PC-3 (cell line): ENCODE data around the gene CEND1. TPM values are rescaled to one million over a fixed set of nuclear protein-coding genes. Genes with fewer than 3 reads are reported as not detected.

Experiments
- ATAC-seq: fragments of 200-7000 bp; cut with Tn5 transposase; 2 replicates; pipeline ENCODE4 v1.9.1; 2020; ENCODE audit warnings: mild to moderate bottlenecking, moderate library complexity
- BruUV-seq: library from RNA; stranded (reverse); fragments of 400-500 nt; replicated peaks from 2 replicates; lab custom pipeline; 2021; lab: Mats Ljungman, UMichigan
- CTCF ChIA-PET: fragments of 300-600 bp; sonication (Branson Sonifier 250); formaldehyde crosslinking; loops from one replicate; lab custom pipeline; 2022; ENCODE audit warnings: antibody characterized with exemption; lab: Charles Lee
- POLR2A ChIA-PET: fragments of 300-600 bp; sonication (Branson Sonifier 250); formaldehyde crosslinking; loops from one replicate; lab custom pipeline; 2022; ENCODE audit warnings: antibody characterized with exemption; ENCODE audit not compliant: unreplicated experiment; lab: Charles Lee
- DNase-seq: peaks from one replicate; pipeline ENCODE4 v3.0.0-alpha.2; 2015
- H2AFZ ChIP-seq: fragments of 300-600 bp; sonication (generic); 2 replicates; pipeline ENCODE4 v1.6.0; 2016; ENCODE audit warnings: antibody characterized with exemption, low read length
- H3F3A ChIP-seq: fragments of 300-600 bp; sonication (generic); one replicate; pipeline ENCODE4 v1.6.0; 2017; ENCODE audit warnings: antibody characterized with exemption, low read length, control low read depth, mild to moderate bottlenecking; ENCODE audit not compliant: unreplicated experiment
- H3K27ac ChIP-seq: fragments of 300-600 bp; sonication (generic); 2 replicates; pipeline ENCODE4 v1.5.1; 2016; ENCODE audit warnings: mild to moderate bottlenecking, low read length
- H3K27me3 ChIP-seq: fragments of 300-600 bp; sonication (generic); 2 replicates; pipeline ENCODE4 v1.6.1; 2016; ENCODE audit warnings: low read length, mixed read lengths
- H3K36me3 ChIP-seq: fragments of 300-600 bp; sonication (generic); 2 replicates; pipeline ENCODE4 v1.6.1; 2016; ENCODE audit warnings: low read depth, mixed run types, low read length, mixed read lengths
- H3K4me1 ChIP-seq: fragments of 300-600 bp; sonication (generic); 2 replicates; pipeline ENCODE4 v1.5.1; 2016; ENCODE audit warnings: low read length; ENCODE audit not compliant: insufficient read depth
- H3K4me2 ChIP-seq: fragments of 300-600 bp; sonication (generic); 2 replicates; pipeline ENCODE4 v1.6.0; 2016; ENCODE audit warnings: low read length
- H3K4me3 ChIP-seq: fragments of 300-600 bp; sonication (generic); 2 replicates; pipeline ENCODE4 v1.5.1; 2016; ENCODE audit warnings: mild to moderate bottlenecking, low read length, mixed read lengths
- H3K79me2 ChIP-seq: fragments of 300-600 bp; sonication (generic); 2 replicates; pipeline ENCODE4 v1.6.1; 2017; ENCODE audit warnings: low read length, mixed read lengths
- H3K9ac ChIP-seq: fragments of 300-600 bp; sonication (generic); 2 replicates; pipeline ENCODE4 v1.6.0; 2016; ENCODE audit warnings: mild to moderate bottlenecking, low read length
- H3K9me2 ChIP-seq: fragments of 300-600 bp; sonication (generic); replicated peaks from 2 replicates; pipeline ENCODE4 v1.6.1; 2016; ENCODE audit warnings: mixed run types, low read length, mixed read lengths
- H3K9me3 ChIP-seq: fragments of 300-600 bp; sonication (generic); 2 replicates; pipeline ENCODE4 v1.6.1; 2016; ENCODE audit warnings: low read length, mixed read lengths
- H4K20me1 ChIP-seq: fragments of 300-600 bp; sonication (generic); 2 replicates; pipeline ENCODE4 v1.6.1; 2016; ENCODE audit warnings: low read length, mixed read lengths
- EZH2 ChIP-seq: fragments of 300-600 bp; sonication (generic); IDR thresholded peaks from one replicate; pipeline ENCODE4 v1.6.1; 2017; ENCODE audit warnings: antibody characterized with exemption, mild to moderate bottlenecking, low read length; ENCODE audit not compliant: unreplicated experiment
- EZH2phosphoT487 ChIP-seq: fragments of 300-600 bp; sonication (generic); IDR thresholded peaks from 2 replicates; pipeline ENCODE4 v1.6.1; 2018; ENCODE audit warnings: mild to moderate bottlenecking, antibody characterized with exemption, low read length, borderline replicate concordance
- intact Hi-C: fragments of 100-400 bp; cut with micrococcal nuclease; formaldehyde crosslinking; loops from 2 replicates; pipeline ENCODE4 v1.9.0; 2023
- total RNA-seq: library from RNA; depleted of rRNA; stranded (reverse); fragments of >200 nt; gene quantifications from 2 replicates; pipeline ENCODE4 v1.2.3, GENCODE V29; 2014
- TF ChIP-seq, protein P1 (sequence below): fragments of 300-600 bp; sonication (generic); conservative IDR thresholded peaks from 2 replicates; pipeline ENCODE4 v1.5.1; 2017; ENCODE audit warnings: antibody characterized with exemption, low read depth, mild to moderate bottlenecking, low read length

Gene CEND1
- total RNA-seq, 1 experiment from 2014 or later: not detected

DNA sequence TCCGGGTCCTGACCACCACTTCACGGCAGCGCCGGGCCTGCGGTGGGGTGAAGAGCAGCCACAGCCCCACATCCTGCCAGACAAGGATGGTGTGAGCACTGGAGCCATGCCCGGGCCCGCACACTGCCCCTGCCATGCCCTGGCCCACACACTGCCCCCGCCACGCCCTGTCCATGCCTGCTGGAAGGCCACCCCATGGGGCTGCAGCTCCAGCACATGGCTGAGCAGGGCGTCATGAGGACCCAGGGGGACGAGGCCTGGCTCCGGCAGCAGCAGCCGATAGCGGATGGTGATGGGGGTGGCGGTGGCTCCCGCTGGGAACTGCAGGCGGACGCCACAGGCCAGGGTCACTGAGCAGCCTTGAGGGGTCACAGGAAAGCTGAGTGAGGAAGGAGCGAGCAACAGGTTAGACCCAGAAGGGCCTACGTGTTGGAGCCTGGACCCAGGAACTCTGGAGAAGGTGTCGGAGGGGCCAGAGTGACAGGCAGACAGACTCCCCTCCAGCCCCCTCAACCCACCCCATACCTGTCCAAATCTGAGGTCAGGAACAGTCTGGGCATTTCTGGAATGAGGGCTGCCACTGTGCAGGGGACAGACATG is 12.2 kb upstream of the CEND1 start:
- ChIA-PET CTCF (no interaction called here), POLR2A (no interaction called here)
- H4K20me1 ChIP-seq: no peaks in the 10 kb centered on the region
- peaks cover 8% of the 10 kb centered on the region; the same call in 1 of the 2 replicates for H3K4me1 ChIP-seq
- peaks cover 6% of the 10 kb centered on the region; the same call in 1 of the 2 replicates for H3K79me2 ChIP-seq
- H3F3A ChIP-seq: no peaks in the 10 kb centered on the region
- H3K4me3 ChIP-seq: no peak overlapping the region
- no peaks in the 10 kb centered on the region for H3K27me3 ChIP-seq
- intact Hi-C loops: no loop called here
- no peaks in the 10 kb centered on the region for H3K36me3 ChIP-seq
- no peak for DNase-seq
- H3K4me2 ChIP-seq: no peak overlapping the region
- H3K9me3 ChIP-seq: no peaks in the 10 kb centered on the region
- H3K27ac ChIP-seq: no peak overlapping the region
- no peak for TF ChIP-seq EZH2phosphoT487
- TF ChIP-seq EZH2: no peak
- TF ChIP-seq, protein P1, sequence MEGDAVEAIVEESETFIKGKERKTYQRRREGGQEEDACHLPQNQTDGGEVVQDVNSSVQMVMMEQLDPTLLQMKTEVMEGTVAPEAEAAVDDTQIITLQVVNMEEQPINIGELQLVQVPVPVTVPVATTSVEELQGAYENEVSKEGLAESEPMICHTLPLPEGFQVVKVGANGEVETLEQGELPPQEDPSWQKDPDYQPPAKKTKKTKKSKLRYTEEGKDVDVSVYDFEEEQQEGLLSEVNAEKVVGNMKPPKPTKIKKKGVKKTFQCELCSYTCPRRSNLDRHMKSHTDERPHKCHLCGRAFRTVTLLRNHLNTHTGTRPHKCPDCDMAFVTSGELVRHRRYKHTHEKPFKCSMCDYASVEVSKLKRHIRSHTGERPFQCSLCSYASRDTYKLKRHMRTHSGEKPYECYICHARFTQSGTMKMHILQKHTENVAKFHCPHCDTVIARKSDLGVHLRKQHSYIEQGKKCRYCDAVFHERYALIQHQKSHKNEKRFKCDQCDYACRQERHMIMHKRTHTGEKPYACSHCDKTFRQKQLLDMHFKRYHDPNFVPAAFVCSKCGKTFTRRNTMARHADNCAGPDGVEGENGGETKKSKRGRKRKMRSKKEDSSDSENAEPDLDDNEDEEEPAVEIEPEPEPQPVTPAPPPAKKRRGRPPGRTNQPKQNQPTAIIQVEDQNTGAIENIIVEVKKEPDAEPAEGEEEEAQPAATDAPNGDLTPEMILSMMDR: no peak
- no peak for ATAC-seq
- no peaks in the 10 kb centered on the region for H3K9me2 ChIP-seq
- H2AFZ ChIP-seq: no peak overlapping the region
- H3K9ac ChIP-seq: no peak overlapping the region
- no TSS peak for BruUV-seq

DNA sequence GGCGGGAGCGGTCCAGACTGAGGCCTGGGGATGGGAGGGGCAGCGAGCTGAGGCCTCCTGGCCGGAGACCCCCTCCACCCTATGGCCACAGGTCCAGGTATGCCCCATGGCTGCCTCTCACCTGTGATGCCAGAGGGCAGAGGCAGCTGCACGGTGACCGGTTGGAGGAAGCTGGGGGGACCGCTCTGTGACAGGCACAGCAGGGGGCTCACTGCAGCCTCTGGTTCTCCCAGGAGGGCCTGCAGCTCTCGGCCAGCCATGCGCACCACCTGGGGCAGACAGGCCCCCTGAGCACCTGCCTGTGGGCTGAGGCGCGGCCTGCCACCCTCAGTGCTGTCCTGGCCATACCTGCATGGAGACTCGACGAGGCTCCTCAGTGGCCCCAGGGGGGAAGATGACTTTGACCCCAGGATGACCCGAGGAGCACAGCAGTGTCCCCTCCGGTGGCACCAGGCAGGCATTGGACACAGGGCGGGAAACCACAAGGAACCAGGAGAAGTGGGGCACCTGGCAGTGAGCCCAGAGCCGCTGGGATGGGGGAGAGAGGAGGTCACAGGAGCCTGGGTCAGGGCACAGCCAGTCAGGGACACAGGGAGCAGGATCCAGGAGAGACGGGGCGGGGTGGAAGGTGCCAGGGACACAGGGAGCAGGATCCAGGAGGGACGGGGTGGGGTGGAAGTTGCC is 11.3 kb upstream of the CEND1 start:
- DNase-seq: no peak
- CTCF ChIA-PET: no interaction called here
- H3K27me3 ChIP-seq: no peaks in the 10 kb centered on the region

More for the DNA sequence above, 11.3 kb upstream of the CEND1 start:
- H3K4me2 ChIP-seq: no peak overlapping the region
- no TSS peak for BruUV-seq
- H3K9me2 ChIP-seq: no peaks in the 10 kb centered on the region
- H3K36me3 ChIP-seq: no peaks in the 10 kb centered on the region
- H3F3A ChIP-seq: peaks cover 4% of the 10 kb centered on the region
- POLR2A ChIA-PET: no interaction called here
- H3K4me1 ChIP-seq: peaks cover 17% of the 10 kb centered on the region
- H3K9ac ChIP-seq: no peak overlapping the region
- no peaks in the 10 kb centered on the region for H3K9me3 ChIP-seq
- H3K4me3 ChIP-seq: no peak overlapping the region
- no peaks in the 10 kb centered on the region for H4K20me1 ChIP-seq
- H3K79me2 ChIP-seq: peaks cover 14% of the 10 kb centered on the region; the same call in 1 of the 2 replicates
- ATAC-seq: no peak
- H3K27ac ChIP-seq: no peak overlapping the region
- TF ChIP-seq, protein P1: no peak
- TF ChIP-seq EZH2: no peak
- no peak for TF ChIP-seq EZH2phosphoT487
- intact Hi-C loops: no loop called here
- H2AFZ ChIP-seq: no peak overlapping the region
